ENCODE measurements around the gene GRAMD1B.
"Not testable (repeated sequence)": the region's sequence is repeated elsewhere in the genome, so short reads cannot be mapped to it uniquely, and the experiment has no call there.

Gene GRAMD1B

GRCh38 chr11:123490527-123490926, 60.5 kb downstream of the GRAMD1B start:
- no peak overlapping the region for H3K4me3 ChIP-seq (ENCODE audit: low read length)
- DNase-seq (ENCODE audit: low read depth, low spot score): no peak

- no peak for DNase-seq (ENCODE audit: low read depth, low spot score)
- no peak overlapping the region for H3K4me3 ChIP-seq (ENCODE audit: low read length)
These were observed 61.2 kb downstream of the GRAMD1B start for GRCh38 chr11:123491241-123491640.

GRCh38 chr11:123493349-123494063, 63.4 kb downstream of the GRAMD1B start:
- H3K4me3 ChIP-seq (ENCODE audit: low read length): no peak overlapping the region
- DNase-seq (ENCODE audit: low read depth, low spot score): no peak

- DNase-seq (ENCODE audit: low read depth, low spot score): no peak
- no peak overlapping the region for H3K4me3 ChIP-seq (ENCODE audit: low read length)
These were observed 64.4 kb downstream of the GRAMD1B start for GRCh38 chr11:123494195-123495050.

- peak; percentile 47 for DNase-seq (ENCODE audit: low read depth, low spot score)
These were observed 74.3 kb downstream of the GRAMD1B start for GRCh38 chr11:123504401-123504800.

GRCh38 chr11:123505546-123506299, 75.7 kb downstream of the GRAMD1B start:
- DNase-seq (ENCODE audit: low read depth, low spot score): no peak
- no peak overlapping the region for H3K4me3 ChIP-seq (ENCODE audit: low read length)

More at GRCh38 chr11:123504401-123504800, 74.3 kb downstream of the GRAMD1B start:
- no peak overlapping the region for H3K4me3 ChIP-seq (ENCODE audit: low read length)

- DNase-seq (ENCODE audit: low read depth, low spot score): no peak
- no peak overlapping the region for H3K4me3 ChIP-seq (ENCODE audit: low read length)
These were observed 77.0 kb downstream of the GRAMD1B start for GRCh38 chr11:123507043-123507442.

GRCh38 chr11:123509737-123510578, 79.9 kb downstream of the GRAMD1B start:
- no peak for DNase-seq (ENCODE audit: low read depth, low spot score)
- no peak overlapping the region for H3K4me3 ChIP-seq (ENCODE audit: low read length)

- no peak for DNase-seq (ENCODE audit: low read depth, low spot score)
- H3K4me3 ChIP-seq (ENCODE audit: low read length): no peak overlapping the region
These were observed 80.5 kb downstream of the GRAMD1B start for GRCh38 chr11:123510579-123510905.

- DNase-seq (ENCODE audit: low read depth, low spot score): peak; percentile 70
- no peak overlapping the region for H3K4me3 ChIP-seq (ENCODE audit: low read length)
These were observed 81.2 kb downstream of the GRAMD1B start for GRCh38 chr11:123511037-123511870.

- not testable (repeated sequence) for DNase-seq (ENCODE audit: low read depth, low spot score); H3K4me3 ChIP-seq (ENCODE audit: low read length)
These were observed 83.2 kb downstream of the GRAMD1B start for GRCh38 chr11:123513309-123513708.

GRCh38 chr11:123516238-123516637, 86.2 kb downstream of the GRAMD1B start:
- H3K4me3 ChIP-seq (ENCODE audit: low read length): no peak overlapping the region
- no peak for DNase-seq (ENCODE audit: low read depth, low spot score)

GRCh38 chr11:123517559-123518364, 87.7 kb downstream of the GRAMD1B start:
- DNase-seq (ENCODE audit: low read depth, low spot score): no peak
- no peak overlapping the region for H3K4me3 ChIP-seq (ENCODE audit: low read length)

GRCh38 chr11:123518496-123519054, 88.5 kb downstream of the GRAMD1B start:
- no peak for DNase-seq (ENCODE audit: low read depth, low spot score)
- no peak overlapping the region for H3K4me3 ChIP-seq (ENCODE audit: low read length)

- H3K4me3 ChIP-seq (ENCODE audit: low read length): no peak overlapping the region
- no peak for DNase-seq (ENCODE audit: low read depth, low spot score)
These were observed 89.2 kb downstream of the GRAMD1B start for GRCh38 chr11:123519055-123519796.

- no peak overlapping the region for H3K4me3 ChIP-seq (ENCODE audit: low read length)
- DNase-seq (ENCODE audit: low read depth, low spot score): no peak
These were observed 89.7 kb downstream of the GRAMD1B start for GRCh38 chr11:123519797-123520193.

All from Jurkat, Clone E6-1 (cell line).